Measurements from ENCODE around the gene L2HGDH. TPM values are rescaled to one million over a fixed set of nuclear protein-coding genes. Genes with fewer than 3 reads are reported as not detected.
"Not testable (repeated sequence)": the region's sequence is repeated elsewhere in the genome, so short reads cannot be mapped to it uniquely, and the experiment has no call there.

Gene L2HGDH
- total RNA-seq, 1 experiment from 2014 or later = 18.6 TPM

DNA sequence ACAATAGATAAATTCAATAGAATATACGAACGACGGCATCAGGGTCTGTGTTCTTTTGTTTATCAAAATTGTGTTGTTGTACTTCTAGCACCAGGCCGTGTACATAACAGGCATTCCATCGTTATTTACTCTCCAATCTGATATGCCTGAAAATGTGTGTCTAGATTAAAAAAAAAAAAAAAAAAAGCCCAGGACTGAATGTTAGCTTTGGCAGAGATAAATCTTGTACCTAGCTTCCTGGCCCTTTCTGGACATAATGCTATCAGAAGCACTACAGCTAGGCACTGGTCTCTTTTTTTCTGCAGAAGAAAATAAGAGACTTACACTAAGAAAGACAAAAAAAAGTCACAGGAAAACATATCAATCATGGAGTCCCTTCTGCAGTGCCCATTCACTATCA, 47.6 kb upstream of the L2HGDH start:
- Histone ChIP-seq H3K79me2 (ENCODE audit: low read depth) (no peaks in the 10 kb centered on the region), H3K36me3 (ENCODE audit: low read depth) (no peaks in the 10 kb centered on the region), H3K9me2 (ENCODE audit: insufficient read depth) (no peaks in the 10 kb centered on the region; the same call in 1 of the 2 replicates), H4K20me1 (ENCODE audit: insufficient read depth) (no peaks in the 10 kb centered on the region), H3F3A (ENCODE audit: insufficient read depth, low read depth) (peaks cover 2% of the 10 kb centered on the region), H3K27me3 (ENCODE audit: insufficient read depth, low read depth) (no peaks in the 10 kb centered on the region), H3K4me1 (replicated peaks; ENCODE audit: insufficient read depth) (peaks cover 12% of the 10 kb centered on the region), H3K4me2 (no peak overlapping the region), H3K9me3 (ENCODE audit: insufficient read depth, low read depth) (no peaks in the 10 kb centered on the region), H3K4me3 (no peak overlapping the region), H2AFZ (no peak overlapping the region), H3K27ac (no peak overlapping the region)
- ChIA-PET POLR2A (ENCODE audit: unreplicated experiment) (no interaction called here), CTCF (no interaction called here)
- intact Hi-C loops (cut with micrococcal nuclease; ENCODE audit: unreplicated experiment) = no loop called here
- BruUV-seq (replicated peaks) = no TSS peak
- no peak for TF ChIP-seq CTCF (conservative IDR thresholded peaks at IDR 0.05)
- no peak for DNase-seq

GRCh38 chr14:50357753-50358395, 45.8 kb upstream of the L2HGDH start:
- 0 out of 2 replicates have a peak, but pooled peaks cover 6% of the 10 kb centered on the region for H3K4me1 ChIP-seq (replicated peaks; ENCODE audit: insufficient read depth)
- intact Hi-C loops (cut with micrococcal nuclease; ENCODE audit: unreplicated experiment) = no loop called here
- H3K9me3 ChIP-seq (ENCODE audit: insufficient read depth, low read depth) = no peaks in the 10 kb centered on the region
- no peak overlapping the region for H2AFZ ChIP-seq
- H3K36me3 ChIP-seq (ENCODE audit: low read depth) = no peaks in the 10 kb centered on the region
- H3K27ac ChIP-seq = no peak overlapping the region
- TF ChIP-seq CTCF (conservative IDR thresholded peaks at IDR 0.05) (no peak), EZH2 (IDR thresholded peaks at IDR 0.05; ENCODE audit: low read depth) (no peak)
- no peak for DNase-seq
- H3K9me2 ChIP-seq (ENCODE audit: insufficient read depth) = no peaks in the 10 kb centered on the region
- no peak overlapping the region for H3K4me3 ChIP-seq
- no peaks in the 10 kb centered on the region for H3K27me3 ChIP-seq (ENCODE audit: insufficient read depth, low read depth)
- no peaks in the 10 kb centered on the region for H3K79me2 ChIP-seq (ENCODE audit: low read depth)
- POLR2A ChIA-PET (ENCODE audit: unreplicated experiment) = no interaction called here
- no peaks in the 10 kb centered on the region for H4K20me1 ChIP-seq (ENCODE audit: insufficient read depth)
- CTCF ChIA-PET = no interaction called here
- BruUV-seq (replicated peaks) = no TSS peak
- no peak overlapping the region for H3K4me2 ChIP-seq
- no peaks in the 10 kb centered on the region; the same call in 1 of the 2 replicates for H3F3A ChIP-seq (ENCODE audit: insufficient read depth, low read depth)

DNA sequence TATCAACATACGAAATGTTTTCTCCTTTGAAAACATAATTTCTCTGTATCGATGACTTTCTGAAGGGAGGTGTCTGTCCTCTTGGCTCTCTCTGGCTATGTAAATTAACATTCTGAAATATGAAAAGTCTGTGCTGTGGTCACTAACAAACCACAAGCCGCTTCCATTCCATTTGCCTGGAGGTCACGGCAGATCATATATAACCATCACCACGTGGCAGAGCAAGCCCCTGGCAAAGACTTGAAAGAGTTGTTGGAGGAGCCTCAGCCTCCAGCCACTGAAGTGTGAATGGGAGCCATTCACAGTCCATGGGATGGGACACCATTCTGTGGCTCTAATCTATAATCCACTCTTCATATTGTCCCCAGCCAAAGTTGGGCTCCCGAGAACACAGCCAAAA, 45.1 kb upstream of the L2HGDH start:
- CTCF ChIA-PET = no interaction called here

DNA sequence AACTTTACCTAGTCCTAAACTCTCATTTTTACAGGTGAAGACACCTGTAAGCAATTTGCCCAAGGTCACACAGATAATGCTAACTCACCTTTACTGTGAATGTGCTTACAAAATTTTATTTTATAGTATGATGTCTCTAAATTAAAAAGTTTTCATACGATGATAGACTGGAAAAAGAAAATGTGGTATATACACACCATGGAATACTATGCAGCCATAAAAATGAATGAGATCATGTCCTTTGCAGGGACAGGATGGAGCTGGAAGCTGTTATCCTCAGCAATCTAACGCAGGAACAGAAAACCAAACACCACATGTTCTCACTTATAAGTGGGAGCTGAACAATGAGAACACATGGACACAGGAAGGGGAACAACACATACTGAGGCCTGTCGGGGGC, 44.3 kb upstream of the L2HGDH start:
- H3K4me3 ChIP-seq; H3F3A ChIP-seq (ENCODE audit: insufficient read depth, low read depth); POLR2A ChIA-PET (ENCODE audit: unreplicated experiment); H3K36me3 ChIP-seq (ENCODE audit: low read depth); DNase-seq; intact Hi-C loops (cut with micrococcal nuclease; ENCODE audit: unreplicated experiment); BruUV-seq (replicated peaks); H4K20me1 ChIP-seq (ENCODE audit: insufficient read depth); H2AFZ ChIP-seq; H3K9me3 ChIP-seq (ENCODE audit: insufficient read depth, low read depth); H3K4me2 ChIP-seq; H3K27ac ChIP-seq; H3K27me3 ChIP-seq (ENCODE audit: insufficient read depth, low read depth); H3K79me2 ChIP-seq (ENCODE audit: low read depth); H3K4me1 ChIP-seq (replicated peaks; ENCODE audit: insufficient read depth); H3K9me2 ChIP-seq (ENCODE audit: insufficient read depth); CTCF ChIA-PET: not testable (repeated sequence)

More for the DNA sequence above, 45.1 kb upstream of the L2HGDH start:
- no peaks in the 10 kb centered on the region for H3K9me2 ChIP-seq (ENCODE audit: insufficient read depth)
- no peaks in the 10 kb centered on the region for H4K20me1 ChIP-seq (ENCODE audit: insufficient read depth)
- TF ChIP-seq EZH2 (IDR thresholded peaks at IDR 0.05; ENCODE audit: low read depth) (no peak), CTCF (conservative IDR thresholded peaks at IDR 0.05) (no peak)
- no peak for DNase-seq
- H3K27me3 ChIP-seq (ENCODE audit: insufficient read depth, low read depth) = no peaks in the 10 kb centered on the region
- no peaks in the 10 kb centered on the region for H3K9me3 ChIP-seq (ENCODE audit: insufficient read depth, low read depth)
- H3K79me2 ChIP-seq (ENCODE audit: low read depth) = no peaks in the 10 kb centered on the region
- intact Hi-C loops (cut with micrococcal nuclease; ENCODE audit: unreplicated experiment) = no loop called here
- no peak overlapping the region for H3K4me2 ChIP-seq
- no TSS peak for BruUV-seq (replicated peaks)
- no peak overlapping the region for H3K27ac ChIP-seq
- 0 out of 2 replicates have a peak, but pooled peaks cover 6% of the 10 kb centered on the region for H3K4me1 ChIP-seq (replicated peaks; ENCODE audit: insufficient read depth)
- POLR2A ChIA-PET (ENCODE audit: unreplicated experiment) = no interaction called here
- no peak overlapping the region for H3K4me3 ChIP-seq
- no peaks in the 10 kb centered on the region; the same call in 1 of the 2 replicates for H3F3A ChIP-seq (ENCODE audit: insufficient read depth, low read depth)
- no peak overlapping the region for H2AFZ ChIP-seq
- no peaks in the 10 kb centered on the region for H3K36me3 ChIP-seq (ENCODE audit: low read depth)

Data from PC-9 (cell line).